Stimulated activated CD4-positive, alpha-beta T cell treated with anti-CD3 and anti-CD28 coated beads, Interleukin-1b, Interleukin-23, amount 100 ng/mL, for 48 hours (primary cell): ENCODE data around the gene EFNA3.

Source experiments
- DNase-seq: peaks from one replicate; pipeline ENCODE4 v3.0.0-alpha.2; 2020

EFNA3 gene

DNA sequence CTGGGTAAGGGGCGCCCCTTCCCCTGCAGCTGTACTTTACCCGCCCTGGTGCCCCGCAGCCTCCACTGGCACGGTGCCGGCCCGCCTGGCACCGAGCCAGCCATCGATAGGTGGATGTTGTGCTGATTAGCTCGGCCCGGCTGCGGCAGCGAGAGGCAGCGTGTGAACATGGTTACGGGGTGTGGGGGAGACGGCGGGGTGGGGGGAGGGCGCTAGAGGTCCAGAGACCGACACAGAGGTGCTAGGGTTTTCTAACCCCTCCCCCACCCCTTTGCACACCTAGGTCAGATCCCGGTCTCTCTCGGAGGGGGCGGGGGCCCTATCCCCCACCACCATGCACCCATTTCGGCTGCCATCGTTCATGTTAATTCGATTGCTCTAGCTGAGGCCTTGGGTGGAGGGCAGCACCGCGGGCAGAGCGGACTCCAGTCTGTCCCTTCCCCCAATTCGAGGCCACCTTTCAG is 8.4 kb upstream of the EFNA3 start:
- DNase-seq = no peak

GRCh38 chr1:155070721-155071569 is 7.7 kb upstream of the EFNA3 start:
- DNase-seq = peak; percentile 84

DNA sequence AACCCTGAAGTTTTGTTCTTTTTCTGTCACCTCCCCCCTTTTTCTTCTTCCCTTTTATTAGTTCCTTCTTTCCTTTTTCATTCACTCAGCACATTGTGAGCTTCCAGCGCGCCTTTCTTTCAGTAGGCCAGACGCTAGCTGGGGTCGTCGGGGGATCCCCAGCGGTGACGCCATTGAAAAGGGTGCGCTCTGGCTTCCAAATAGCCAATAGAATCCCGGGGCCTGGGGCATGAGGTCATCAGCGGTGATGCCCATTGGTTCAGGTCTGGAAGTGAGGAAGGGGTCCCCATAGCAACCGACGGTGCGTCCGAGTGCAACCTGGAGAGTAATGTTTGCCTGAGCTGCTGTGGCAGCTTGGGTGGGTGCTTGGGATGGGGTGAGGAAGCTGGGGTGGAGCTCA is 6.9 kb upstream of the EFNA3 start:
- no peak for DNase-seq

- no peak for DNase-seq
Observed at GRCh38 chr1:155072531-155073289, 5.9 kb upstream of the EFNA3 start.

DNA sequence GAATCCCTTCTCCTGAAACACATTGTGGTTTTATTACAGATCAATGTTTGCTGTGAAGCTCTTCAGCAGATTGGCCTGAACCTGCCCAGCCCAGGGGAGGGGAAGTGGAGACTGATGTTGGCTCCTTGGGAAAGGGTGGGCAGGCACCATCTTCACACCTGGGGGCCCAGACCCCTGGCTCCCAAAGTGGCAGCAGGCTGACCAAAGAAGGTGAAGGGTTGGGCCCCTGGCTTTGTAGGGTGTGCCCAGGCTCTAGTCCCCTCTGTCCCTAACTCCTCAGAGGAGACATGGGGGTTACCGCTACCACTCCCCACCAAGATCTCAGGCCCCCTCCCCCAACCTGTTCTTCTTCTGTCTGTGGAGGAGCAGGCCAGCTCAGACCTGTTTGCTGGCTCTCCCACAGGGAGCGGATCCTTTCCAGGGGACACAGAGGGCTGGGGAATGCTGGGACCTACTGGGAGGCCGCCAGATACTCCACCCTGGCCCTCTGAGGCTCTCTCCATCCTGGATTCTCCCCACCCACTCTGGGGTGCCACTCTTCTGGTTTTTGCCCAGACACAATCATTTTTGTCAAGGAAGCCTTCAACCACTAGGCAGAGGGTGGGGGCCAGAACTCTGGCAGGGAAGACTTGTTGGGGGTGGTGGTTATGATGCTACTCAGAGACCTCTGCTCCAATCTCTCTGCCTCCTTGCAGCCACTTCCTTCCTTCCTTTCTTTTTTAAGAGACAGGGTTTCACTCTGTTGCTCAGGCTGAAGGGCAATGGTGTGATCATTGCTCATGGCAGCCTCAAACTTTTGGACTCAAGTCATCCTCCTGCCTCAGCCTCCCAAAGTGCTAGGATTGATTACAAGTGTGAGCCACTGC is 5.0 kb upstream of the EFNA3 start:
- no peak for DNase-seq

DNA sequence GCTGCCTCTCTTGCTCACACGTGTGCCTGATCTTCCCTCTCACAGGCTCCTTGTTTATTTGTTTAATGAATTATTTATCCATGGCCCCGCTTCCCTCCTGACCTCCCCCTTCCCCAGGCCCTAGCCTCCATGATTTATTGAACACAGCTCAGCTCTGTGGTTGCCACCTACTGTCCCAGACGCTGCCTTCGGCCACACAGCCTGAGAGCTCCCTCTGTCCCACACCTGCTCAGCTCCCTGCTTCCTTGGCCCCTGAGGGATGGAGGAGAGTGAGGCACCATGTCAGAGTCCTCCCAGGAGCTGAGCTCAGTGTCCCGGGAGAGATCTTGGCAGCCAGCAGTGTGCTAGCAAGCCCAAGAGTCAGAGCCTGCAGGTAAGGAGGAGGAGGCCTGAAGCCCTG is 3.1 kb upstream of the EFNA3 start:
- no peak for DNase-seq

DNA sequence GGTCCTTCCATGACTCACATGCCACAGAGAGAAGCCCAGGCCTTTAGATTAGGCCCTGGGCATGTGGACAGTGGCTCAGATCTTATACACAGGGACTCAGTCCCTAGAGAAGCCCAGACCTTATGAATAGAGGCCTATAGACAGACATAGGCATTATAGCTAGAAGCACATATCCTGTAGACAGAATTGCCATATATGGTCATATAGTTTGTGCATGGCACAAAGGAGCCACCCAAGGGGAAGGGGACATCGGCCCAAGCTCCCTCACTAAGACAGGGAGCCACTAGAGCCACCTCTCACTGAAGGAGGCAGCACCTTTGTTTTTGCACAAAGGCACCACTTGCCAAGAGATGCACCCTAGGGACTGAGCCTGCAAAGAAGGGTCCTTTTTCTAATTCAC is 2.3 kb upstream of the EFNA3 start:
- no peak for DNase-seq

DNA sequence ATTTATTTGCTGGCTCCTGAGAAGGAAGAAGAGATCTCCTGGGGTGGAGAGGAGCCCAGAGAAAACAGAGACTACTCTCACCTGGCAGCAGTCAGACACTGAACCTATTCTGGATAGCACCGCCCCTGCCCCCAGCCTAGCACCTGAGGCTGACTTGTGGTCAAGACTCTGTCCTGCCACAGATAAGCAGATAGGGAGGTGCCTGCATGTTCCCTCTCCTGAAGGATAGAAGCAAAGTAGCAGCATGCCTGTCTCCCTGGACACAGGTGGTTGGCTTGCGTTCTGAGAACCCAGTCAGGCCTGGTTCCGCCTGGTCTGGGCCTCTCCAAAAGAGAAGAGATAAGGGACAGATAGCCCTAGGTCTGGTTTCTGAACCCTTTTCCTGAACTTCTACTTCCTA is 1.3 kb upstream of the EFNA3 start:
- DNase-seq = no peak

DNA sequence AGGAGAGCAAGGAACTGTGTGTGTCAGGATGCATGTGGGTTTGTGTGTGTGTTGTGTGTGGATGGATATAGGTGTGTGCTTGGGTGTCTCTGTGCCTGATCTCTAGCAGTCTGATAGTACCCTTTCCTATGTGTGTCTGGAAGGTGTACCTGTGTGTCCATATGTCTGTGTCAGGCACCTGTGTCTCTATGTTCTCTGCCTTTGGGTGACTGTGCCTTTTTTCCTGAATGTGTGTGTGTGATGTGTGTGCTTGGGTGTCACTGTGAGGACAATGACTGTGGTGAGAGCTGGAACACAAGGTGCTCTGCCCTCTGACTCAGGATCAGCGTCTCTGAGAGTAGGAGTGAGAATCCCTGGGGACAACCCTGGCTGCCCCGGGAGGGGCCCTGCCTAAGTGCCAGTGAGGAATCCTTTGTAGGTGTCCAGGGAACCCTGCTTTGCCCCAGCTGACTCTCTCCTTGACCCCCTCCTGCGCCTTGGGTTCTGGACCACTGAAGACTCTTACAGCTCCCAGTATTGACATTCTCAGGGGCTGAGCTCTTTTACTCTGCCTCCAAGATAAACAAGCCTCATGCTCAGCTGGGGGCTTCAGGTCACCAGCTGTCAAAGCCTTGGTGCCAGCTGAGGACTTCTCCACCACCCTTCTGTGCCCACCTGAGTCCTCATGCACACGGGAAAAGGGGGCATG is 735 bp upstream of the EFNA3 start:
- DNase-seq = no peak

DNA sequence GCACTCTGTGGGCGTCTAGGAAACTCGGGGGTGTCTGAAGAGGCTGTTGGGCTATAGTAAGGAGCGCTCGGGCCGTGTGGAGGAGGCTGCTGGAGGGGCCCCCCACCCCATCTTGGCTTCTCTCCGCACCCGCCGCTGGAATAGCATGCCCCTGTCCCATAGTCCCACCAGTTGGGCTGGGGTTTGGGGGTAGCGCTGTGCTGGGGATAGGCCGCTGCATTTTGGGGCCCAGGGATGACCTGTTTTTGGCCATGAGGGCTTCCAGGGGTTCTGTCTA is 511 bp downstream of the EFNA3 start:
- DNase-seq = no peak

GRCh38 chr1:155079487-155080311 is 1.1 kb downstream of the EFNA3 start:
- no peak for DNase-seq

GRCh38 chr1:155080312-155081228 is 1.9 kb downstream of the EFNA3 start:
- DNase-seq = no peak

DNA sequence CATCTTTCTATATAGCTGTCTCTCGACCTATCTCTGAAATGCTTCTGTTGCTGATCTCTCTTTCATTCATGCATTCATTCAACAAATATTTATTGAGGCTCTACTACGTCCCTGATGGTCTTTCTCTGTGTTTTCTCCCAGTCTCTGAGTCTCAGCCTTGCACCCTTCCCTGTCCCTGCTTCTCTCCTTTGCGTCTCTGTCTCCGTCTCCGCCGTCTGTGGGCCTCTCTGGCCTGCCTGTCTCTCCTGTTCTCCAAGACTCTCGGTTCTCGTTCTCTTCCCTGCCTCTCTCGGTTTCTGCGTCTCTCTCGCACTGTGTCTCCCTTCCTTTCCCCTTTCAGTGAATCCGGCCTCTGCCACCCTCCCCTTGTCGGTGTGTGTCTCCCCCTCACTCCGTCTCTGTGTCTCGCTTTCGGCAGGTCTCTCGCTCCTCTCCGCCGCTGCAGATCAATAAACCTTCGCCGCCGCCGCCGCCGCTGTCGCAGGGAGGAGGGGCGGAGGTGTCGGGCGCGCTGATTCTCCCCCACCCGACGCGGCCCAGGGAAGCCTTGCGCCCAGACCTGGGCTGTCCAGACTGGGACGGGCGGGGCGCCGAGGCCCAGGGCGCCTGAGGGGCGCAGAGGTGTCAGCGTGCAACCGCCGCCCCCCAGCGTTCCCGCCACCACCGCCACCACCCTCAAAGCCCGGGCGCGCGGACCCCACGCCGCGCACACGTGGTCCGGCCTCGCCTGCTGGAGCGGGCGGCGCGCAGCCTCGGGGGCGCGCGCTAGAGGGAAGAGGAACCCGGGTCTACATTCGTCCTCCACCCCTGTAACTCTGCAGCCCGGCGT is 3.0 kb downstream of the EFNA3 start:
- no peak for DNase-seq

DNA sequence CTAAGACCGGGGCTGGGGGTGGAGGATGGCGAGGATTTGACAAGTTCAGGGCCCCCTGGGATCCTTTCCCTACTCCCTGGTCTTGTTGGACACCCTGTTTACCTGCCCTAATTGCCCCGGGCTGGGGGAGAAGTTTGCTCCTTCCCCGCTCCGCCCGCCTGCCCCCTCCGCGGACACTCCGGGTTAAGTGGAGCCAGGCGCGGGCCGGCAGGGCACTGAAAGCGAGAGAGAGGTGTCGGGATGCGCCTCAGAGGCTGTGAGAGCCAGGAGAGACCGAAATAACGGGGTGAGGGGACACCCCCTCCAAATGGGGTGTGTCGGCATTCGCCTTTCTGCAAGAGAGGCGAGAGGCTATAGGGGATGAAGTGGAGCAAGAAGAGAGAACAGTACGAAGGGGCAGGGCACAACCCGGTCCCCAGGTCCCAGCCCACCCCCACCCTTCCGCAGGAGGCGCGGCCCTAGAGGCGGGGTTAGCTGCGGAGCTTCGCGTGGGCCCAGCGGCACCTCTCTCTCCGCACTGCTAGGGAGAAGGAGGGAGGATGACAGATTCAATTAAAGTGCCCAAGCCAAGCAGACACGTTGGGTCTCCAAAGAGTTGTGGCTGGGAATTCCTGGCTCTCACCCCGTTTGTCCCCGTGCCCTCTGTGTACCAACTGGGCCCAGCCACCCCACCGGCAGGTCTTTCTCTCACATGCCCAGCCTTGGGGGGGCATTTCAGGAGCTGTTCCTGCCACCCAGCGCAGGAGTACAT is 3.8 kb downstream of the EFNA3 start:
- no peak for DNase-seq

DNA sequence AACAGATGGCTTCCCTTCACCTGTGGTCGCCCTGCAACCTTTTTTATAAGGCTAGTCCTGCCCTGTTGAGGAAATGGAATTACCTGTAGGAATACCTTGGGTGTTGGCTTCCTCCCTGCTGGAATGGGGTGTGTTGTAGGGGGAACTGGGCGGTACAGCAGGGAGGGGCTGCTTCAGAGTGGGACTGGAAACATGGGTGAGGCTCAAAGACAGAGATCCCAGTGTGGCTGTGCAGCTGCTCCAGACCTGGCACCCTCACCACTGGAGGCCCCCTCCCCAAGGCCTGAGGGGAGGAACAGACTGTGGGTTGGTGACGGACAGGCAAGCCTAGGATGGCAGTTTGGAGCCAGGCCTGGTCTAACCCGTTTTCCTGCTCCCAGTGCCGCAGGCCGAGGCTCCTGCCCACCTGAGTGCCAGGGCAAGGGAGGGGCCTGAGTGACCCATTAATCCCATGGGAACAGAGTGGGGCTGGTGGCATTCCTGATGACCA is 4.5 kb downstream of the EFNA3 start:
- no peak for DNase-seq

DNA sequence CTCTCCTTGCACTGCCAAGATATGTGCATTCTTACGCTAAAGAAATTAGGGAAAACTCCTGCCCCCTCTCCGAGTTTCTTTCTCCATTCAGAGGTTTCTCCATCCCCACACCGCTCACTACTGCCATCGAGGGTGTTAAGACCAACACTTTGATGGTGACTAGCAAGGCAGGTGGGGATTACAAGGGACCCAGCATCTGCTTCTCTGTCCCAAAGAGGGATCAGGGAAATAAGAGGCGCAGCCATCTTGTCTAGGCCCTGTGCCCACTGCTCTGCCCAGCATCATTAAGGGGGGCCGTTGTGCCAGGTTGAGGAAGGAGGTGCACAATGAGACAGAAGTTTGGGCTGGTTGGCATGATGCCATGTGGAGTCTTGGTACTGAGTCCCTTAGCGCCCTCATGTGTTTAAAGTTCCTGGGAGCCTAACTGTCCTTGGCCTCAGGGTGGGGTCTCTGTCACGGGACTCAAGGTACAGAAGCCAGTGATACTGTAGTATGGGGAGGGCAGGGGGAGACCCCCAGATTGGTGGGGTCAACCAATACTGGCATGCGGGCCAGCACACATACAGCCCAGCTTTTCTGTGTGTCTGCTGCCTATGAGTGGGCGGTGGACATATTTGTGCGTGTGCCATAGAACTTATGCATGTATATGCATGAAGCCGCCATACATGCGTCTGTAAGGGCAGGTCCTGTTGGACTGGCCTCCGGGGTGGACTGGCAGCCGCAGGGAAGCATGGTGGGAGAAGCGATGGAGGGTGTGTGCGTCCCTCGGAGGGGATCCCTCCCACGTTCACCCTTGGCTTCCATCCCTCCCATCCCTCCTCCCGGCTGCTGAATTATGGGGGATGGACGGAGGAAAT is 5.5 kb downstream of the EFNA3 start:
- DNase-seq = peak; percentile 46

DNA sequence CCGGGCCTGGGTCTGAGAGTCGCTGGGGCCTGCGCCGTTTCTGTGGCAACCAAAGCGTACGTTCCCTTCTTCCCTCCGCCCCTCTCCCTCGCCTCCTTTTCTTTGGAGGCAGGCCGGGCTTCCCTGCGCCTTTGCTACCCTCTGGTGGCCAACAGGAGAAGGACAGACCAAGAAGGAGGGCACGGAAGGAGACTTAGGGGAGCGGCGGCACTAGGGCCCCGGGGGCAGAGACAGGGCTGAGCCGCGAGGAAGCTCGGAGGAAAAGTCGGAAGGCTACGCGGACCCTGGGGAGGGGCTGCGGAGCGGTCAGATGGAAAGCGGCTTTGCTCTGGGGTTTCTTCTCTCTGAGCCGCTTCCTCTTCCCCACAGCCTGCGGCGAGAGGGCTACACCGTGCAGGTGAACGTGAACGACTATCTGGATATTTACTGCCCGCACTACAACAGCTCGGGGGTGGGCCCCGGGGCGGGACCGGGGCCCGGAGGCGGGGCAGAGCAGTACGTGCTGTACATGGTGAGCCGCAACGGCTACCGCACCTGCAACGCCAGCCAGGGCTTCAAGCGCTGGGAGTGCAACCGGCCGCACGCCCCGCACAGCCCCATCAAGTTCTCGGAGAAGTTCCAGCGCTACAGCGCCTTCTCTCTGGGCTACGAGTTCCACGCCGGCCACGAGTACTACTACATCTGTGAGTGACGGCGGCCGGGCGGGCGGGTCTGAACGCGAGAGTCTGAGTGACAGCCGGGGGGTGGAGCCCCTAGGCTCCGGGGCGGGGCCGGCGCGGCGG is 6.3 kb downstream of the EFNA3 start:
- peak; percentile 91 for DNase-seq
